HL-60 (cell line): ENCODE measurements around the gene P2RX5.

ENCODE experiments used
- DNase-seq, 2 experiments: peaks; one replicate each; pipeline ENCODE4 v3.0.0-alpha.2; 2010 to 2020; ENCODE audit warnings: low read depth in 1 of 2, low spot score in 1 of 2
- H3K27ac ChIP-seq: fragments of 250-450 bp; sonication (Bioruptor Pico); replicated peaks from 2 replicates; pipeline ENCODE4 v1.5.1; 2020; ENCODE audit warnings: mild to moderate bottlenecking, moderate library complexity
- H3K27me3 ChIP-seq: fragments of 250-450 bp; sonication (Bioruptor Pico); 2 replicates; pipeline ENCODE4 v1.5.1; 2021; ENCODE audit warnings: mild to moderate bottlenecking, moderate library complexity; ENCODE audit not compliant: insufficient read depth, poor library complexity, severe bottlenecking
- H3K4me3 ChIP-seq: replicated peaks from 2 replicates; pipeline ENCODE4 v1.5.1; 2011; ENCODE audit warnings: mild to moderate bottlenecking, control low read depth, low read length; ENCODE audit not compliant: insufficient read depth
- CTCF ChIP-seq: IDR thresholded peaks from one replicate; pipeline ENCODE4 v1.5.1; 2011; ENCODE audit warnings: low read length, control low read depth, inconsistent platforms; ENCODE audit not compliant: insufficient read depth
- GABPA ChIP-seq: IDR thresholded peaks from 2 replicates; pipeline ENCODE4 v1.6.1; 2012; ENCODE audit warnings: low read depth
- POLR2AphosphoS5 ChIP-seq: IDR thresholded peaks from 2 replicates; pipeline ENCODE4 v1.6.1; 2012; ENCODE audit warnings: low read depth
- REST ChIP-seq: IDR thresholded peaks from 2 replicates; pipeline ENCODE4 v1.6.1; 2012; ENCODE audit warnings: low read depth; ENCODE audit not compliant: insufficient replicate concordance
- SPI1 ChIP-seq: IDR thresholded peaks from 2 replicates; pipeline ENCODE4 v1.6.1; 2012; ENCODE audit warnings: low read depth, mild to moderate bottlenecking, borderline replicate concordance

The P2RX5 gene

GRCh38 chr17:3678821-3679530, 17.0 kb downstream of the P2RX5 start:
- Histone ChIP-seq H3K27ac (no peak overlapping the region), H3K4me3 (no peak overlapping the region), H3K27me3 (no peaks in the 10 kb centered on the region)
- DNase-seq = no peak
- no peak for TF ChIP-seq REST
- TF ChIP-seq SPI1 = peak; percentile 1; the same call in 1 of the 2 replicates
- TF ChIP-seq POLR2AphosphoS5 = no peak
- no peak for TF ChIP-seq GABPA
- no peak for TF ChIP-seq CTCF

GRCh38 chr17:3678095-3678820, 17.7 kb downstream of the P2RX5 start:
- Histone ChIP-seq H3K27me3 (no peaks in the 10 kb centered on the region), H3K4me3 (no peak overlapping the region), H3K27ac (no peak overlapping the region)
- no peak for TF ChIP-seq GABPA
- no peak for TF ChIP-seq REST
- no peak for TF ChIP-seq CTCF
- no peak for TF ChIP-seq SPI1
- TF ChIP-seq POLR2AphosphoS5 = no peak
- DNase-seq = no peak

- DNase-seq = no peak
- H3K4me3 ChIP-seq = no peak overlapping the region
- H3K27ac ChIP-seq = no peak overlapping the region
- no peak for TF ChIP-seq CTCF
- TF ChIP-seq GABPA = no peak
- no peak for TF ChIP-seq POLR2AphosphoS5
- TF ChIP-seq SPI1 = no peak
- no peak for TF ChIP-seq REST
- H3K27me3 ChIP-seq = no peaks in the 10 kb centered on the region
Measured at GRCh38 chr17:3675886-3676285, 20.1 kb downstream of the P2RX5 start.
